Endometrial microvascular endothelial cells (primary cell): ENCODE measurements around the gene PKN3. TPM values are rescaled to one million over a fixed set of nuclear protein-coding genes. Genes with fewer than 3 reads are reported as not detected.
"Not testable (repeated sequence)": the region's sequence is repeated elsewhere in the genome, so short reads cannot be mapped to it uniquely, and the experiment has no call there.

Experiments used
- in situ Hi-C: cut with HindIII; loops from 2 replicates; pipeline ENCODE4 v1.10.0; 2017; ENCODE audit warnings: low sequenced_read_pairs, low pct_unique_long_range_greater_than_20kb; ENCODE audit errors: inconsistent ontology term
- total RNA-seq: library from RNA; depleted of rRNA; stranded (reverse); fragments of >200 nt; gene quantifications from one replicate; pipeline ENCODE4 v1.2.3, GENCODE V29; 2015; ENCODE audit errors: inconsistent ontology term

The PKN3 gene
- total RNA-seq, 1 donor from 2014 or later, result 33.1 TPM

DNA sequence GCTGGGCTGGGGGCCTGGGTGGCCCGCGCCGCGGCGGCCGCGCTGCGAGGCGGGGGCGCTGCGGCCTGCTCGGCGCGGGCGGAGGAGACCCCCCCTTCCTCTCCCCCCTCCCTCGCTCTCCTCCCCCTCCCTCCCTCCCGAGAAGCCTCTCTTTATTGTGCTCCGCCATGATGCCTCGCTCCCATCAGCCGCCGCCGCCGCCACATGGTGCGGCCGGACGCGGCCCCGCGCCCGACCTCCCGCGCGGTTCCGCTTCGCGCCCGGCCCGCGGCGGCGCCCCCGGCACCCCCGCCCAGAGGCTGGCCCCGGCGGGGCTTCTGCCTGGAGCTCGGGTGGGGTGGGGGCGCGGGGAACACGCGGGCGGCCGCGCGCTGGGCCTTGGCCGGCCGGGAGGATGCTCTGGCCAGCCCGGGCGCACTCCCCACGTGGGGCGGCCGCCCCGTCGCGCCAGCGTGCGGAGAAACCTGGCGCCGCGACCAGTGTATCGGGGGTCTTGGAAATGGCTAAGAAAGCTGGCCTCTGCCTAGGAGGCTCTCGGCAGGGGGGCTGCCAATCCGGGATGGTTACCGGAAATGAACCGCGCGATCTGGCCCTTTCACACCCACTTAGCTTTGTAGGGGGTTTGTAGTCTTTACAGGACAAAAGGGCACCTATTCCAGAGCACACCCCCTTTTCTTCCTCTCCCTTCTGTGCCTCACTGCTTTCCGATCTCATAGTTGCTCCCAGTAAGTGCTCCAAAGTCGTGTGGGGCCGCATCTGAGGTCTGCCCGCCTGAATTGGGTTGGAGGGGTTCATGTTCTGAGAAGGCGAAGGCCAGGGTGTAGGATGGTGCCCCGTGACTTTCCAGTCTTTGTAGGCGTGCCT is 12.3 kb upstream of the PKN3 start:
- in situ Hi-C loops, result no loop called here

DNA sequence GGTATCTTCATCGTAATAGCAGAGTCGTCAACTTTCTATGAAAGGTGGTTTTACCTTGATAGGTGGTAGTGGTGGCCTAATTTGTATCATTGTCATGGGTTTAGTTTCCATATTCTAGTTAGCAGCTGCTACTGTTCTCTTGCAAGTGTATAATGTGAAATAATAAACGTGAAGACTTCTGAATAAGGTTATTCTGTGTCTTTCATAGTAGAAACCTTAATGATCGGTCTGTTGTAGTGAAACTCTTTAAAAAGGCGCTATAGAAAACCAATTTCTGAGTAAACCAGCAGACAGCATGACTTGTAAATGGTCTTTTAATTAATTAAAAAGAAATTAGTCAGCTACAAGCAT is 11.6 kb upstream of the PKN3 start:
- in situ Hi-C loops, result no loop called here

DNA sequence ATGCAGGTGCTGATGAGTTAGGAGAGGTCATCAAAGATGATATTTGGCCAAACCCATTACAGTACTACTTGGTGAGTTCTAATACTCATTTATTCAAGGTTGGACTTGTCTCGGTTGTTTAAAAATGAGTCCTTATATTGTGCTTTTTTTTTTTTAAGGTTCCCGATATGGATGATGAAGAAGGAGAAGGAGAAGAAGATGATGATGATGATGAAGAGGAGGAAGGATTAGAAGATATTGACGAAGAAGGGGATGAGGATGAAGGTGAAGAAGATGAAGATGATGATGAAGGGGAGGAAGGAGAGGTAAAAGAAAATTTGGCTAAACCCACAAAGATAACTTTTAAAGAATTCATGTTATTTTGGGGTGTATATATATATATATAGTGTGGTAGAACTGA is 8.6 kb upstream of the PKN3 start:
- in situ Hi-C loops, result not testable (repeated sequence)

DNA sequence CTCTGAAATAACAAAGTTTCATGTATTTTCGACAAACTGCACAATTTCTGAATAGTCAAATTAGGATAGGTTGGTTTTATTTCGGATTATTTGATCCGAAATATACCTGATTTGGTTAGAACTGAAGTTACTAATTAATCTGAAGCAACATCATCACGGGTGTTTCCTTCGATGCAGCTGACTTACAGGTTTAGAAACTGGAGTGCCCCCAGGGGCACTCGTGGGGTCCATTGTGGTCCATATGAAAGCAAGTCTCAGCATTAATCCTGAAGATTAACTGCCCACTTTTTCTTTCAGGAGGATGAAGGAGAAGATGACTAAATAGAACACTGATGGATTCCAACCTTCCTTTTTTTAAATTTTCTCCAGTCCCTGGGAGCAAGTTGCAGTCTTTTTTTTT is 8.0 kb upstream of the PKN3 start:
- in situ Hi-C loops, result no loop called here

DNA sequence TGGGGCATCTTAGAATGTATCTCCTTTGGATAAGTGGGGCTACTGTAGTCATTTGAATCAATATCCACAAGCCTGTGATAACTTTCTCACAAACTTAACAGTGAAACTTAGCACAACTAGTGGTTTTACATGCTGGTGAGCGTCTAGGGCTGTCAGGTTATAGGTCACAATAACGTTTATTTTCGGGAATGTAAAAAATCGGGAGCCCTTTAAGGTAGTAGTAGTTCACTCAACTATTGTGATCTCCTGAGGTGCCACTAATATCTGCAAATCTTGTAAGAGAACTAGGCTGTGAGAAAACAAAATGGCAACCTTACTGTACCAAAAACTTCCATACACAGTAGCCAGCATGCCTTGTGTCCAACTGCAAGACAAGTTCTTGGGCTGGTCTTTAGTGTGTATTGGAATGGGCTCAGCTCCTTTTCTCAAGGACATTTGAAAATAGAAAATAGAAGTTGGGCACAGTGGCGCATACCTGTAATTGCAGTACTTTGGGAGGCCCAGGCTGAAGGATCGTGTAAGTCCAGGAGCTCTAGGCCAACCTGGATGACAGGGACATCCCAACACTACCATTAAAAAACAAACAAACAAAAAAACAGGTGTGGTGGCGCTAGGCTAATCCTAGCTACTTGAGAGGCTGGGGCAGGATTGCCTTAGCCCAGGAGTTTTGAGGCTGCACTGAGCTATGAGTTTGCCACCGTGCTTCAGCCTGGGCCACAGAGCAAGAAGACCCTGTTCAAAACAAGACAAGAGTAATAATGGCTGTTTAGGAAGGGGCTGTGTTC is 5.2 kb upstream of the PKN3 start:
- in situ Hi-C loops, result no loop called here

DNA sequence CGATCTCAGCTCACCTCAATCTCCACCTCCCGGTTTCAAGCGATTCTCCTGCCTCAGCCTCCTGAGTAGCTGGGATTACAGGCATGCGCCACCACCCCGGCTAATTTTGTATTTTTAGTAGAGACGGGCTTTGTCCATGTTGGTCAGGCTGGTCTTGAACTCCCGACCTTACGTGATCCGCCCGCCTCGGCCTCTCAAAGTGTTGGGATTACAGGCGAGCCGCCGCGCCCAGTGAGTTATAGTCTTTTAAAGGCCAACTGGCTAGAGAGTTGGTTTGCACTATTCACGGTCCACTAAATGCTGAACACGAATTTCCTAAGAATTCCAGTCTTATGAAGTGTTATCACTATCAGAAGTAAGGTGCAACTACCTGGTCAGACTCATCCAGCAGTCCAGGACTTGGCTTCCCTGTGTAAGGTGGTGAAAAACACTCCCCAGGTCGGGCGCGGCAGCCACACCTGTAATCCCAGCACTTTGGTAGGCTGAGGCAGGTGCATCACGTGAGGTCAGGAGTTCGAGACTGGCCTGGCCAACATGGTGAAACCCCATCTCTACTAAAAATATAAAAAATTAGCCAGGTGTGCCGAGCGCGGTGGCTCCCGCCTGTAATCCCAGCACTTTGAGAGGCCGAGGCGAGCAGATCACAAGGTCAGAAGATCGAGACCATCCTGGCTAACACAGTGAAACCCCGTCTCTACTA is 3.1 kb upstream of the PKN3 start:
- in situ Hi-C loops, result not testable (repeated sequence)

DNA sequence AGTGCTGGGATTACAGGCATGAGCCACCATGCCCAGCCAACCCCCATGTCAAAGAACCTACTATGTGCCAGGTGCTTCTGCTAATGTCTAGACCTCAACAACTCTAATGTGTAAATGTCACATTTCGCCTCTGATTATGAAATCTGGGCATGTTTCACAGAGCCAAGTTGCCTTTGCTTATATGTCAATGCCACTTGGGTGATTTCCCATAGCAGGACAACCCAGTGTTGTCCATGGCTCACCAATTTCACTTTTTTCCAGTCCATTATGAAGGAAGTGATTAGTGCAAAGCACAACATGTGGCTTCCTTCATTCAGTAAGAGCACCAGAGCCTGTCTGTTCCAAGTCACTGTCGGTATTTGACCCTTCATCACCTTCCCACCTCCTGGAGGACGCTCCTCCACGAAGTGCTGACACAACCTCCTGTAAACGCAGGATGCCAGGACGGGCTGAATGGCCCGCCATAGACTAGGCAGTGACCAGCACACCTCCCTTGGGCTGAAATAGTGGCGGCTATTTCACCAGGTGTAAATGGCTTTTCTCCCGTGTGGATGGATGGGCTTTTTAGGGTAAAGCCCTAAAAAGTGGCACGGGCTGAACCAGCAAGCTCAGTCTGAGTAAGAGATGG is 962 bp upstream of the PKN3 start:
- in situ Hi-C loops, result no loop called here

DNA sequence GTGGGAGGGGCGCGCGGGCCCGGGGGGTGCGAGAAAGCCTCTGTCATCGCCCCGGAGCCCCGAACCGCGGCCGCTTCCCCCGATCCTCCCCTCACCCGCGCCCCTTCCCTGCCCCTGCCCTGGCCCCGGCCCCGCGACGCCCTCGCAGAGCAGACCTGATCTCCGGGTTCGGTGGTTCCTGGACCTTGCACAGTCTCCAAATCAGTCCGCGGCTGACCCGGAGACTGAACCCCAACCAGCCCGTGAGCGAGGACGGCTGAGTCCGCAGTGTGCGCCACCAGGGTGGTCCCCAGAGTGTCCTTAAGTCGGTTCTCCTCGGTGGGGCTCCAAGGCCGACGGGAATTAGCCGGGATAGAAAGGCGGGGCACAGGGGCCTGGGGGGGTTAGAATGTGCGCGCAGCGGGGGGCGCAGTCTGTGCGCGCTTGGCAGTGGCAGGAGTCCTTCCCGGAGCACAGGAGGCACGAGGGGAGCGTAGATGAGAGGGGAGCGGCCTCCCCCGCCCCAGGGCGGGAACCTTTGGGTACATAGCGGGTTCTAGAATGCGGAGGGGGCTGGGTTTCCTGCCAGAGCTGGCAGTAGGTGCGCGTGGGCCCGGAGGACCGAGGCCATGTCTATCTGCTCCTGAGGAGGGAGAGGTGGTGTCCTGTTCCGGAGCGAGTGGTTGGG is 779 bp downstream of the PKN3 start:
- in situ Hi-C loops, result no loop called here

DNA sequence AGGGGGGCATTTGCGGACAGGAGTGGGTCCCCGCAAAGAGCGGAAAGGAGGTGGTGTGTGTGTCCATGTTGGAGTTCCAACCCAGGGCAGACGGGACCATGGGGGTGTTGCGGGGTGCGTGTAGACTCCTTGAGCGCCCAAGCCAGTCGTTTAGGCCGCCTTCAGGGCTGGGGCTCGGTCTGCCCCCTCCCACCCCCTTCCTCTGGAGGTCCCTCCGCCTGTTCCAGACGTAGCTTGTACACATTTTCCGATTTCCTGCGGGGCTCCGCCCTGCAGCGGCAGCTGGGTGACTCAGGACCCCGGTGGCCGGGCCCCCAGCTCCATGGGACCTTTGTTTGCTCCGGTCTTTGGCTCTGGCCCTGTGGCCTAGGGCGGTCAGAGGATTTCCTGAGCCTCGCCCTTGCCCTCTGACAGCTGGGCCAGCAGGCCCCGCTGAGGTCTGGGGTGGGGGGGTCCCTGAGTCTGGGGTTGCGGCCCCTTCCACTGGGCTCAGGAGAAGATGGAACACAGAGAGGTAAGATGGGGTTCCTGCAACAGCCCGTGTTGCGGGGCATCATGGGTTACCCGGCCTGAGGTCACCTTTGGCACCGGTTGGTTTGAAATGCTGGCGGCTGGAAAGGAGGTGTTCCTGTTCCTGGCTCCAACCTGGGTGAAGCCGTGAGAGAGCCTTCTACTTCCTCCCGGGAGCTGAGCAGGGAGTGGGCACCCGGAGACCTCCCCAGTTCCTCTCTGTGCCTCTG is 1.5 kb downstream of the PKN3 start:
- in situ Hi-C loops, result no loop called here

DNA sequence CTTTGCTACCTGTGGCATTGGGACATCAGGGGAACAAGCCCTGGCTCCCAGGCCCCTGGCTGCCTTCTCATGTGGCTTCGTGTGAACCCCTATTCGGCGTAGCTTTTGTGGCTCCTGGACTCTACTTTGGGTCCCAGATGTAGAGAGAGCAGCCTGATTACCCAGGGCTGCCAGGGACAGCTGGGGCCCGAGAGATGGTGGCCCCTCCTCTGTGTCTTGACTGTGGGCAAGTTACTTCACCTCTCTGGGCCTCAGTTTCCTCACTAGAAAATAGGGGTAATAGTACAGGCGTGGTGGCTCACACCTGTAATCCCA is 2.0 kb downstream of the PKN3 start:
- in situ Hi-C loops, result no loop called here

DNA sequence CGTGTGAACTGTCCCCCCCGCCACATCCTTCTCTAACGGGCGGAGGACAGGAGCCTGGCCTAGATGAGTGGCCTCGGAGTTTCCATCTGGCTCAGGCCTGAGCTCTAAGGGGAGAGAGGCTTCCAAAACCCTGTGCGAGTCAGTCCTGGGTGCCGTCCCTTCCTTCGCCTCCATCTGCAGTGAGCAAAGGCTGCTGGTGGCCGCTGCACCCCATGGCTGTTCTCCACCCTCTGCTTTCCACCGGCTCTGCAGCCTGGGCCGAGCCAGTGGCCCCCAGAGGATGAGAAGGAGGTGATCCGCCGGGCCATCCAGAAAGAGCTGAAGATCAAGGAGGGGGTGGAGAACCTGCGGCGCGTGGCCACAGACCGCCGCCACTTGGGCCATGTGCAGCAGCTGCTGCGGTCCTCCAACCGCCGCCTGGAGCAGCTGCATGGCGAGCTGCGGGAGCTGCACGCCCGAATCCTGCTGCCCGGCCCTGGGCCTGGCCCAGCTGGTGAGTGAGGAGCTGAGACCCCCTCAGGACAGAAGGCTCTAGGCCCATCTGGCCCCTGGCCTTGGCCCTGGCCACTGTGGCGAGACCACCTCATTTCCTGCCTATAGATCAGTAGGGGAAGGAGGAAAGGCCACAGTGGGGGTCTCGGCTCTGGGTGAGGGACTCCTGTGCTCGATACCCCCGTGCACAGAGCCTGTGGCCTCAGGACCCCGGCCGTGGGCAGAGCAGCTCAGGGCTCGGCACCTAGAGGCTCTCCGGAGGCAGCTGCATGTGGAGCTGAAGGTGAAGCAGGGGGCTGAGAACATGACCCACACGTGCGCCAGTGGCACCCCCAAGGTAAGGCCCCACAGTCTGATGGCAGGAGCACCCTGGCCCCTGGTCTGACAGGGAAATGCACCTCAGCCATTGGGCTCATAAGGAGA is 3.0 kb downstream of the PKN3 start:
- in situ Hi-C loops, result no loop called here

DNA sequence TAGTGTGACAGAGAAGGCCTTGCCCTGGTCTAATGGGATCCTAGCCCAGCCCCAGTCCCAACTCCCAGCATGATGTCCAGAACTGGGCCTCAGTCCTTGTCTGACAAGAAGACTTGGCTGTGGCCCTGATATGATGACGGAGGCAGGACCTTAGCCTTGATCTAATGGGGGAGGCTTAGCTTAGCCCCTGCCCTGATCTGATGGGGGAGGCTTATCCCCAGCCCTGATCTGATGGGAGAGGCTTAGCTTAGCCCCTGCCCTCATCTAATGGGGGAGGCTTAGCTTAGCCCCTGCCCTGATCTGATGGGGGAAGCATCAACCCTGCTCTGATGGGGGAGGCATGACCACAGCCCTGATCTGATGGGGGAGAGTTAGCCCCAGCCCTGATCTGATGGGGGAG is 3.7 kb downstream of the PKN3 start:
- in situ Hi-C loops, result no loop called here

DNA sequence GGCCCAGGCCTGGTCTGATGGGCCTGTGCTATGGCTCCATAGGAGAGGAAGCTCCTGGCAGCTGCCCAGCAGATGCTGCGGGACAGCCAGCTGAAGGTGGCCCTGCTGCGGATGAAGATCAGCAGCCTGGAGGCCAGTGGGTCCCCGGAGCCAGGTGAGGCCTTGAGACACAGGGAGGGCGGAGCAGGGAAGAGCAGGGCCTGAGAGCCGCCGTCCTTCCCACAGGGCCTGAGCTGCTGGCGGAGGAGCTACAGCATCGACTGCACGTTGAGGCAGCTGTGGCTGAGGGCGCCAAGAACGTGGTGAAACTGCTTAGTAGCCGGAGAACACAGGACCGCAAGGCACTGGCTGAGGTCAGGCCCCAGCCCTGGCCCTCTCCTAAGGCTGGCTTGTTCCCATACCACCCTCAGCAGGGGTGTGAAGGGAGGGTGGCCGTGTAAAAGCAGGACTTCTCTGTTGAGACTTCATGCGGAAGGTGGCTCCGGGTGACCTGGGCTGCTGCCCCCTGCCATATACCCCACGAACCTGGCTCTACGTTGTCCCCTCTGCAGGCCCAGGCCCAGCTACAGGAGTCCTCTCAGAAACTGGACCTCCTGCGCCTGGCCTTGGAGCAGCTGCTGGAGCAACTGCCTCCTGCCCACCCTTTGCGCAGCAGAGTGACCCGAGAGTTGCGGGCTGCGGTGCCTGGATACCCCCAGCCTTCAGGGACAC is 4.5 kb downstream of the PKN3 start:
- in situ Hi-C loops, result no loop called here

DNA sequence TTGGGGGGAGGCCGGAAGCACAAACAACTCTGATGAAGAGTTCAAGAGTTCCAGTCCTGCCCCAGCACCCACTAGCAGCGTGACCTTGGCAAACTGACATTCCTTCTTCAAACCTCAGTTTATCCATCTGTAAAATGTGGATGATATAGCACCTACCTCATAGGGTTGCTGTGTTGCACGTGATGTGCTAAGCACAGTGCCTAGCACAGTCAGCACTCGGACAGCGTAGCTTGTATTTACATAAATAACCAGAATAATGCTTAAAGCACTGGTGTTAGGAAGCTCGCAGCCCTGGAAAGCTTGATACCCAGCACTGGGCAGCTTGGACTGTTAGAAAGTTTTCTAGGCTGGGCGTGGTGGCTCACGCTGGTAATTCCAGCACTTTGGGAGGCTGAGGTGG is 5.1 kb downstream of the PKN3 start:
- in situ Hi-C loops, result no loop called here

DNA sequence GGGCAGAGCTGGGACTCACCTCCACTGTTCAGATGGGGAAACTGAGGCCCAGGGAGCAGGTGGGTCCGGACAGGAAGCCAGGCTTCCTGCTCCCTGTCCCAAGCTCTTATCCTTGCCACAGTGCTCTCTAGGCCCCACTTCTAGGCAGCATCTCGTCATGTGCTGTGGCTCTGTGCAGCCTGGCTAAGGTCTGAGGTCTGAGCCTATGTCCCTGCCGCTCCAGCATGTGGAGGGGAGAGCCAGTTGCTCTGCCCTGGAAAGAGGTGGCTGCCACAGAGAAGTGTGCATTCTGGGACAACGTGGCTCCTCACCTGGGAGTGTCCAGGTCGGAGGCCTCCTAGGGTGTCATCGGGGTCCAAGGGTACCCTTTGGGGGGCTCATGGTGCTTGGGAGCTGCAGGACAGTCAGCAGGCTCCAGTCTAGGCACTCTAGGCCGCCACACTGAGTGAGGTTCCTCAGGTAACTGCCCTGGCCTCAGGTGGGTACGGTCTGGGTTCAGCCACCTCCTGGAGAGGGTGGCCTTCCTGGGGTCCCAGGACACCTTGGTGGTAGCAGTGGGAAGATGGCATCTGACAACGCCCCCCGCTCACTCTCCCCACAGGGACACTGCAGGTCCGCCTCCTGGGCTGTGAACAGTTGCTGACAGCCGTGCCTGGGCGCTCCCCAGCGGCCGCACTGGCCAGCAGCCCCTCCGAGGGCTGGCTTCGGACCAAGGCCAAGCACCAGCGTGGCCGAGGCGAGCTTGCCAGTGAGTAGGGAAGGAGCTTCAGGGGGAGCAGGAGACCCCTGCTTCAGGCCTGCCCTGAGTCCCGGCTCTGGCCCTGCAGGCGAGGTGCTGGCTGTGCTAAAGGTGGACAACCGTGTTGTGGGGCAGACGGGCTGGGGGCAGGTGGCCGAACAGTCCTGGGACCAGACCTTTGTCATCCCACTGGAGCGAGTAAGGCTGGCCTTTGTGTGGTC is 10.4 kb downstream of the PKN3 start:
- in situ Hi-C loops, result no loop called here

DNA sequence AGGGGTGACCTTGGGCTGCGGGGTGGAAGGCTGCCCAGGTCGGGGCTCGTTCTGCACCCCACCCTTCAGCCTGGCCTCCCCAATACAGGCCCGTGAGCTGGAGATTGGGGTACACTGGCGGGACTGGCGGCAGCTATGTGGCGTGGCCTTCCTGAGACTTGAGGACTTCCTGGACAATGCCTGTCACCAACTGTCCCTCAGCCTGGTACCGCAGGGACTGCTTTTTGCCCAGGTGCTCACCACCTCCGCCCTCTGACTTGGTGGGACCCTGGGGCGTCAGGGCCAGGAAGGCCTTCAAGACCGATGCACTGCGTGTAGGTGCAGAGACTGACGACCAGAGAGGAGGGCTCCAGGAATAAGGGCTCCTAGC is 11.1 kb downstream of the PKN3 start:
- in situ Hi-C loops, result no loop called here
